KOPT-K1 (cell line): ENCODE measurements around the gene MAN2A1.

Experiments used
- H3K27ac ChIP-seq: fragments of 200-600 bp; sonication (generic); 2 replicates; pipeline ENCODE4 v1.5.1; 2016; ENCODE audit warnings: antibody characterized with exemption, mild to moderate bottlenecking, low read depth, low read length; ENCODE audit not compliant: poor library complexity, severe bottlenecking
- H3K36me3 ChIP-seq: fragments of 200-600 bp; sonication (generic); 2 replicates; pipeline ENCODE4 v1.5.1; 2017; ENCODE audit warnings: antibody characterized with exemption, mild to moderate bottlenecking, low read length, moderate library complexity; ENCODE audit not compliant: insufficient read depth
- H3K9me3 ChIP-seq: fragments of 200-600 bp; sonication (generic); 2 replicates; pipeline ENCODE4 v1.5.1; 2017; ENCODE audit warnings: antibody characterized with exemption, low read length, mild to moderate bottlenecking; ENCODE audit not compliant: insufficient read depth, poor library complexity, severe bottlenecking

The MAN2A1 gene

GRCh38 chr5:109916481-109917153 is 226.9 kb downstream of the MAN2A1 start:
- H3K9me3 ChIP-seq = peaks cover 20% of the 10 kb centered on the region
- H3K36me3 ChIP-seq = no peaks in the 10 kb centered on the region
- no peak overlapping the region for H3K27ac ChIP-seq
